Hepatocyte (in vitro differentiated cells): Measurements from ENCODE around the gene ZBTB7C.

Experiments
- CTCF ChIP-seq: fragments of 200-600 bp; sonication (generic); IDR thresholded peaks from 2 replicates; pipeline ENCODE4 v1.5.1; 2016; ENCODE audit warnings: antibody characterized with exemption, mild to moderate bottlenecking; ENCODE audit not compliant: poor library complexity
- EZH2 ChIP-seq: fragments of 200-600 bp; sonication (generic); IDR thresholded peaks from 2 replicates; pipeline ENCODE4 v1.6.1; 2016; ENCODE audit warnings: antibody characterized with exemption, mild to moderate bottlenecking, borderline replicate concordance
- EZH2phosphoT487 ChIP-seq: fragments of 200-600 bp; sonication (generic); IDR thresholded peaks from one replicate; pipeline ENCODE4 v1.6.1; 2018; ENCODE audit warnings: antibody characterized with exemption, mild to moderate bottlenecking, low read depth, moderate library complexity; ENCODE audit not compliant: unreplicated experiment, severe bottlenecking

- no peak for TF ChIP-seq CTCF
- no peak for TF ChIP-seq EZH2
- no peak for TF ChIP-seq EZH2phosphoT487
Measured at GRCh38 chr18:48028696-48029095, 380.5 kb downstream of the ZBTB7C start.
